ENCODE results near the gene SLC1A3. TPM values are rescaled to one million over a fixed set of nuclear protein-coding genes. Genes with fewer than 3 reads are reported as not detected.

Gene SLC1A3
- total and polyA plus RNA-seq, 2 donors (not counting 1 experiment from before 2014, with no cell fraction given), result 0.37 TPM; not detected in 1

DNA sequence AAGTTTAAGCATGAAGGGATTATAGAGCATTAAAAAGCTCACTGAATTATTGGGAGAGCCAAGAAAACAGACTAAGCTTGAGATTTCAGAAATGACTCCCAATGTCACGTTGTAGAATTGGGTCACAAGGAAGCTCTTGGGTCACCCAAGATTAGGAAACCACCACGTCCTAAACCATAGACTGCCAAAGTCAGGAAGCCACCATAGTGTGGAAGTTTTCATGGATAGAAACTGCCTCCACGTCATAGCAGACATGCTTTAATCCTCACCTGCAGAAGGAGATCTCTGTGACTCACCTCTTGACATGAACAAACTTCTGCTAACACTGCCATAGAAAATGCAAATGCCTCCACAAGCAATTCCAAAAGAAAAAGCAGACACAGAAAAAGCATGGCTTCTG, 106.3 kb downstream of the SLC1A3 start:
- peaks cover 2% of the 10 kb centered on the region for H3K9me3 Mint-ChIP-seq (ENCODE audit: insufficient read depth)
- H3K4me1 Mint-ChIP-seq, result peaks cover 4% of the 10 kb centered on the region
- POLR2A ChIA-PET, result no interaction called here
- no peak for DNase-seq
- 79% methylated on average over 3 of the region's 3 CpGs for WGBS (ENCODE audit: insufficient coverage)
- Histone ChIP-seq H4K20me1 (ENCODE audit: control insufficient read depth, insufficient read depth, low read length, poor library complexity, severe bottlenecking) (peaks cover 19% of the 10 kb centered on the region), H3K4me2 (replicated peaks; ENCODE audit: low read depth, low read length, poor library complexity, severe bottlenecking) (no peak overlapping the region), H3K4me3 (ENCODE audit: control extremely low read depth in 1 of 5, extremely low read depth in 1 of 5, insufficient read depth in 1 of 5, low read depth in 2 of 5, low read length in 4 of 5) (no peak overlapping the region), H3K36me3 (replicated peaks in 1 of 2; ENCODE audit: control extremely low read depth in 1 of 2, control insufficient read depth in 1 of 2, extremely low read depth in 1 of 2, insufficient read depth in 2 of 2, low read length in 1 of 2) (peaks cover 11 to 24% of the 10 kb centered on the region in 2 experiments), H3K9me3 (ENCODE audit: control extremely low read depth in 1 of 3, control insufficient read depth in 2 of 3, insufficient read depth in 1 of 3, low read length in 2 of 3) (peaks cover 0 to 6% (median 0%) of the 10 kb centered on the region in 3 donors), H3K9ac (ENCODE audit: low read length) (no peak overlapping the region), H3K4me1 (ENCODE audit: control insufficient read depth in 2 of 2, insufficient read depth in 2 of 2, low read length in 2 of 2) (no peaks in the 10 kb centered on the region), H2AFZ (ENCODE audit: insufficient read depth, low read depth, low read length, poor library complexity, severe bottlenecking) (no peak overlapping the region), H3K27me3 (replicated peaks in 1 of 4; ENCODE audit: control extremely low read depth in 1 of 4, control insufficient read depth in 3 of 4, insufficient read depth in 4 of 4, low read length in 3 of 4) (no peaks in the 10 kb centered on the region), H3K27ac (ENCODE audit: low read length in 2 of 2) (no peak overlapping the region), H3K79me2 (ENCODE audit: control insufficient read depth, insufficient read depth, low read length) (peaks cover 84% of the 10 kb centered on the region)
- TF ChIP-seq EZH2 (IDR thresholded peaks at IDR 0.05; ENCODE audit: borderline replicate concordance, insufficient read depth, low read depth, low read length, poor library complexity, severe bottlenecking), result no peak
- TF ChIP-seq, protein P1, sequence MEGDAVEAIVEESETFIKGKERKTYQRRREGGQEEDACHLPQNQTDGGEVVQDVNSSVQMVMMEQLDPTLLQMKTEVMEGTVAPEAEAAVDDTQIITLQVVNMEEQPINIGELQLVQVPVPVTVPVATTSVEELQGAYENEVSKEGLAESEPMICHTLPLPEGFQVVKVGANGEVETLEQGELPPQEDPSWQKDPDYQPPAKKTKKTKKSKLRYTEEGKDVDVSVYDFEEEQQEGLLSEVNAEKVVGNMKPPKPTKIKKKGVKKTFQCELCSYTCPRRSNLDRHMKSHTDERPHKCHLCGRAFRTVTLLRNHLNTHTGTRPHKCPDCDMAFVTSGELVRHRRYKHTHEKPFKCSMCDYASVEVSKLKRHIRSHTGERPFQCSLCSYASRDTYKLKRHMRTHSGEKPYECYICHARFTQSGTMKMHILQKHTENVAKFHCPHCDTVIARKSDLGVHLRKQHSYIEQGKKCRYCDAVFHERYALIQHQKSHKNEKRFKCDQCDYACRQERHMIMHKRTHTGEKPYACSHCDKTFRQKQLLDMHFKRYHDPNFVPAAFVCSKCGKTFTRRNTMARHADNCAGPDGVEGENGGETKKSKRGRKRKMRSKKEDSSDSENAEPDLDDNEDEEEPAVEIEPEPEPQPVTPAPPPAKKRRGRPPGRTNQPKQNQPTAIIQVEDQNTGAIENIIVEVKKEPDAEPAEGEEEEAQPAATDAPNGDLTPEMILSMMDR (IDR thresholded peaks at IDR 0.05), result no peak
- H3K27ac Mint-ChIP-seq, result no peak overlapping the region
- no peaks in the 10 kb centered on the region for H3K27me3 Mint-ChIP-seq
- ATAC-seq (ENCODE audit: low read depth), result no peak
- intact Hi-C loops (cut with micrococcal nuclease), result no loop called here
- H3K4me3 Mint-ChIP-seq, result no peak overlapping the region
- CTCF ChIA-PET, result interaction anchor here (0.6 to 1.7 kb wide), 3 partner anchors 16 to 37 kb away, joined by 3 to 4 read pairs (median 4); no protein-coding TSS in a partner anchor

DNA sequence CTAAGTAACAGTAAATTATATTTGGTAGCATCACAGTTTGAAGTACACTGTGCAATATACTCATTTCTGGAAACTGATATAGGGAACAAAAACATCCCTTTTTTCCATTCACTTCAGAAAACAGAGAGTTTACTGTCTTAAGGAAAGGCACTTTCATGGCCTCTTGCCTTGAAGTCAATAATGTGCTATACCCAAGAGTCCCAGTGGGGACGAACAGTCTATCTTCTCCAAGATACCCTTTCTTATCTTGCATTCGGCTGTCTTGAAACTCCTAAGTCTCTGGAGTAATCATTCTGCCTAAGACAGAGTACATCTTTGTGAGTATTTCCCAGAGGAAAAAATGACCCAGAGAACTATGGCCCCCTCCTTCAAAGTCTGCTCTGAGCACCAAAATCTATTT, 107.1 kb downstream of the SLC1A3 start:
- no peak overlapping the region for H3K4me2 ChIP-seq (replicated peaks; ENCODE audit: low read depth, low read length, poor library complexity, severe bottlenecking)
- H3K9ac ChIP-seq (ENCODE audit: low read length), result no peak overlapping the region
- DNase-seq (no peak), ATAC-seq (ENCODE audit: low read depth) (no peak)
- Mint-ChIP-seq H3K27me3 (no peaks in the 10 kb centered on the region), H3K4me1 (peaks cover 6% of the 10 kb centered on the region), H3K27ac (no peak overlapping the region), H3K4me3 (no peak overlapping the region), H3K9me3 (ENCODE audit: insufficient read depth) (peaks cover under 1% of the 10 kb centered on the region)
- no peaks in the 10 kb centered on the region for H3K27me3 ChIP-seq (replicated peaks in 1 of 4; ENCODE audit: control extremely low read depth in 1 of 4, control insufficient read depth in 3 of 4, insufficient read depth in 4 of 4, low read length in 3 of 4)
- H3K79me2 ChIP-seq (ENCODE audit: control insufficient read depth, insufficient read depth, low read length), result peaks cover 90% of the 10 kb centered on the region
- peaks cover 20% of the 10 kb centered on the region for H4K20me1 ChIP-seq (ENCODE audit: control insufficient read depth, insufficient read depth, low read length, poor library complexity, severe bottlenecking)
- ChIA-PET CTCF (interaction anchor here (1.7 kb wide), 1 partner anchor 17 kb away, joined by 4 read pairs; no protein-coding TSS in a partner anchor), POLR2A (no interaction called here)
- no peak overlapping the region for H2AFZ ChIP-seq (ENCODE audit: insufficient read depth, low read depth, low read length, poor library complexity, severe bottlenecking)
- H3K36me3 ChIP-seq (replicated peaks in 1 of 2; ENCODE audit: control extremely low read depth in 1 of 2, control insufficient read depth in 1 of 2, extremely low read depth in 1 of 2, insufficient read depth in 2 of 2, low read length in 1 of 2), result peaks cover 11 to 27% of the 10 kb centered on the region in 2 experiments
- WGBS (ENCODE audit: insufficient coverage), result 100% methylated on average over 1 of the region's 2 CpGs
- intact Hi-C loops (cut with micrococcal nuclease), result no loop called here
- no peak overlapping the region for H3K4me3 ChIP-seq (ENCODE audit: control extremely low read depth in 1 of 5, extremely low read depth in 1 of 5, insufficient read depth in 1 of 5, low read depth in 2 of 5, low read length in 4 of 5)
- TF ChIP-seq, protein P1 (IDR thresholded peaks at IDR 0.05), result no peak
- TF ChIP-seq EZH2 (IDR thresholded peaks at IDR 0.05; ENCODE audit: borderline replicate concordance, insufficient read depth, low read depth, low read length, poor library complexity, severe bottlenecking), result no peak
- H3K27ac ChIP-seq (ENCODE audit: low read length in 2 of 2), result no peak overlapping the region
- H3K4me1 ChIP-seq (ENCODE audit: control insufficient read depth in 2 of 2, insufficient read depth in 2 of 2, low read length in 2 of 2), result no peaks in the 10 kb centered on the region
- H3K9me3 ChIP-seq (ENCODE audit: control extremely low read depth in 1 of 3, control insufficient read depth in 2 of 3, insufficient read depth in 1 of 3, low read length in 2 of 3), result no peaks in the 10 kb centered on the region

All from B cell (primary cell).